ENCODE measurements around the gene GPR143.

The GPR143 gene

GRCh38 chrX:9708086-9708485 is 57.6 kb downstream of the GPR143 start:
- no peak for DNase-seq (ENCODE audit: low read depth)

DNA sequence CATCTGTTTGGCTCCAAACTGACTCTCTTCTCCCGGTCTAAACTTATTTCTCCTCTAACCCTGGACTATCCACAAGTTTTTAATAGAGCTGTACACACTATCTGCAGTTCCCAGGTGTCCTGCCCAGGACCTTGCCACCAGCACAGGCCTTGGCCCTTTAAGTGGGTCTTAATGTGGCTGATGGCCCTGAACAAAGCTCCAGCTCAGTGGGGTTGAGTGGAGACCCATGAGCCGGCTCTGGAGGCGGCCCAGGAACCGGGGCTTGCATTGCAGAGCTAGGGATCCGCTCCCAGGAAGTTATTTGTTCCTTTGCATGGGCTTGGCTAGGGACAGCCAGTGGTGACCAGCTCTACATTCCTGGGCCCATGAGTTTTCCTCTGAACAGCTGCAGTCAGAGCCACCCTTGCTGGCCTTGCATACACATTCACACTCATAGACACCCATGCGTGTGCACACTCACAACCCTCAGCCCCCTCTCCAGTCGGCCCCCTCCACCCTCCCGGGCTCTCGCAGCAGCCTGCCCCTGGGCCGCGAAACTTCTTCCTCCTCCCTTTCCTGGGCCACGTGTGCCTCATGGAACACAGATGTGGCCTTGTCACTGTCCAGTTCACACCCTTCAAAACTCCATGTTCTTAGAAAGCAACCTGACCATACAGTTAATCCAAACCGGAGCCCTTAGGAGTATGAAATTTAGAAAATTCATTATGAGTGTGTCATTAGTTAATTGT is 58.2 kb downstream of the GPR143 start:
- no peak for DNase-seq (ENCODE audit: low read depth)

- DNase-seq (ENCODE audit: low read depth): no peak
These were observed 59.2 kb downstream of the GPR143 start for GRCh38 chrX:9706421-9706820.

DNA sequence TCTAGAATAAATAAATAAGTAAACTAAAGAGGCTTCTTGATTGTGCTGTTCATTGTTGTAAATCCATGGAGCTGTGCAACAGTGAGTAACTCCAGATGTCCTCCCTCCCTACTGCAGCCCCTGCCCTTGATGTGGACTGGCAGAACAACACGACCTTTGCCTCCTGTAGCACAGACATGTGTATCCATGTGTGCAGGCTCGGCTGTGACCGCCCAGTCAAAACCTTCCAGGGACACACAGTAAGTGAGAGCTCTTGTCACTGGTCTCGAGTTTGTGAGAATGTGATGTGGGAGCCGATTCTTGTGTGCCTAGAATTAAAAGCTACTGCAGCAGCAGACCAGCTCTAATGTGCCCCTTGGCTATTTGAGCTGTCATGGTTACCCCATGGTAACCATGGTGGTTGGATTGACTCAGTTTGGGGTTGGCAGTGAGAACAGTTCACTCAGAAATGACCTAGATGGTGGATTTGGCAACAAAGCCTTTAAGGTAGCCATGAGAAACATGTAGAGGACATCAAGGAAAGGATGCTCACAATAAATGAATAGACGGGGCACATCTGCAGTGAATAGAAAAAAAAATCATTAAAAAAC is 60.7 kb downstream of the GPR143 start:
- no peak for DNase-seq (ENCODE audit: low read depth)

DNA sequence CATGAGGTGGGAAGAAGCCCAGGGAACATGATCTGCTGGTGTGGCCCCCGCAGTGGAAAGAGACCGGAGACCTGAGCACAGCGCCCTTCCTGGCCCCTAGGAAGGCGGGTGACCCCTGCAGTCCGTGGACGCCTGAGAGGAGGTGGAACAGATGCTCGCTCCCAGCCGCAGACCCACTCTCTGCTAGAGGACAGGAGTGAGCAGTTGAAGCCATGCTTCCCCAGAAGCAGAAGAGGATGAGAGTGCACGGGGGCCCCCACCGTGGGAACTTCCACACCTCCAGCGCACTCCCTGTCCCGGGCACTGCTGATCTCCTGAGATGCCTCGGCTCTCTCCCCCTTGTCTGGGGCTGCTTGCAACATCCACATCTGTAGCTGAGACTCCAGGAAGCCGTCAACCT is 62.2 kb downstream of the GPR143 start:
- DNase-seq (ENCODE audit: low read depth): no peak

DNA sequence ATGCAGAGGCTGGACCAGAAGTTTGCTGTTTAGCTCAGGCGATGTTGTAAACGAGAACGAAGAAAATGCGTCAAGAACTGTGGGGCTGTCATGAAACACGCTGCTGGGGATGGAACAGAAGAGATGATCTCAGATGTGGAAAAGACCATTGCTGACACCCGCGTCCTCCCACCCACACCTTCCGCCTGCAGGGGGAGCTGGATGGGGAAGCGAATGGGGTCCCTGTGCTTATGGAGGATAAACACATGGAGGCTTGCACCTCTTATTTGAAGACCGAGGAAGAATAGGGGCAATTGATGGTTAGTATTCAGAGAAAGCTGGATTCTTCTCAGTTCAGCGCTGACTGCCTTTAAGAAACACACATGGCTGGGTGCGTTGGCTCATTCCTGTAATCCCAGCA is 63.9 kb downstream of the GPR143 start:
- DNase-seq (ENCODE audit: low read depth): no peak

- DNase-seq (ENCODE audit: low read depth): no peak
These were observed 65.1 kb downstream of the GPR143 start for GRCh38 chrX:9700555-9700954.

DNA sequence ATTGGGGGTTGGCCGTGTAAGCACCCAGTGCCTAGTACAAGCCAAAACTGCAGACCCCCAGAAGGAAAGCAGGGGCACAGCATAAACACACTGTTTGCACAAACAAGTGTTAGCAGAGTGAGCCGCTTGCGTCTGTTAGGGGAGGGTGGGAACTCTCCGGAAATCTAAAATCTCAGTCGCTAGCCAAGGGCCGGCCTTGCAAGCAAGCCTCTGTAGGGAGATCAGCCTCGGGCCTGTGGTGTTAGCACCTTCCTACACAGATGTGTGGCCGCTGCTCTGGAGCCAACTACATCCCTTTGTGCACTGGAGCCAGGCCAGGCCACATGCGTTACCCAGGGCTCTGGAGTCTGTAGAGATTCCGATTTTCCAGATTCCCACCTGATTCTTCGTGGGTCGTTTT is 67.1 kb downstream of the GPR143 start:
- DNase-seq (ENCODE audit: low read depth): no peak

- no peak for DNase-seq (ENCODE audit: low read depth)
These were observed 72.2 kb downstream of the GPR143 start for GRCh38 chrX:9693307-9694001.

GRCh38 chrX:9690046-9690445 is 75.6 kb downstream of the GPR143 start:
- DNase-seq (ENCODE audit: low read depth): no peak

GRCh38 chrX:9688833-9689232 is 76.8 kb downstream of the GPR143 start:
- DNase-seq (ENCODE audit: low read depth): no peak

- no peak for DNase-seq (ENCODE audit: low read depth)
These were observed 77.7 kb downstream of the GPR143 start for GRCh38 chrX:9687899-9688298.

- no peak for DNase-seq (ENCODE audit: low read depth)
These were observed 82.3 kb downstream of the GPR143 start for GRCh38 chrX:9683350-9683749.

- DNase-seq (ENCODE audit: low read depth): no peak
These were observed 82.8 kb downstream of the GPR143 start for GRCh38 chrX:9682861-9683260.

DNA sequence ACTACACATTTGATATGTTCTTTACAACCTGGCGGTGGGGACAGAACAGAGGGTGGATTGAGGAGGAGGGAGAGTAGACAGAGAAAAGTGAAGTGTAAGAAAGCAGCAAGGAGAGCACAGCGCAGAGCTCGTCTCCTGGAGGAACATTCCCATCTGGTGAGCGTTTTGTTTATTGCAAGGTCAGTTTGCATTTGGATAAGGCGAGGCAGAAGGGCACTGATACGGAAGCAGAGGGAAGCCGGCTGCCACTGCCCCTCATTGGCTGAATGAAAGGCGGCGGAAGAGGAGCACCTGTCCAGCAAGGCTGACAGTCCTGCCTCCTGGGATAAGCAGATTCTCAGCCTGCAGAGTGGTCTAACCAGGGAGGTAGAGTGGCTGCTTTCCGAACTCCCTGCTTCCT is 83.2 kb downstream of the GPR143 start:
- no peak for DNase-seq (ENCODE audit: low read depth)

- no peak for DNase-seq (ENCODE audit: low read depth)
These were observed 84.2 kb downstream of the GPR143 start for GRCh38 chrX:9681422-9681821.

- DNase-seq (ENCODE audit: low read depth): no peak
These were observed 84.6 kb downstream of the GPR143 start for GRCh38 chrX:9681011-9681410.

- no peak for DNase-seq (ENCODE audit: low read depth)
These were observed 87.3 kb downstream of the GPR143 start for GRCh38 chrX:9678215-9678965.

- no peak for DNase-seq (ENCODE audit: low read depth)
These were observed 88.4 kb downstream of the GPR143 start for GRCh38 chrX:9677098-9677739.

DNA sequence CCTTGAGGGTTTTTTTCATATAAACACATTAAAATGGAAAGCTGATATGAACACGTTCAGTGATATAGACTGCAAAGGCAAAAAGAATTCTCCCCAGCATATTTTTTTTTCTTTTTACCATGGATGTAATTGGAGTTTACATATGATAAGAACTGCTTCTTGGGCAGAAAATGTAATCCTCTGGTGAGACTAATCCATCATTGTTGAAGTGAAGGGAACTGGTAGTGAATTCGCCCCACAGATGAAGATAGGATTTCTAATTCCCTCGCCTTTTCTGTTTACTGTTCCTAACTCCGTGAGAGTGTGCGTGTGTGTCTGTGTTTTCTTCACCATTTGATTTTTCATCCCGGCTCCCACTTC is 88.9 kb downstream of the GPR143 start:
- no peak for DNase-seq (ENCODE audit: low read depth)

DNA sequence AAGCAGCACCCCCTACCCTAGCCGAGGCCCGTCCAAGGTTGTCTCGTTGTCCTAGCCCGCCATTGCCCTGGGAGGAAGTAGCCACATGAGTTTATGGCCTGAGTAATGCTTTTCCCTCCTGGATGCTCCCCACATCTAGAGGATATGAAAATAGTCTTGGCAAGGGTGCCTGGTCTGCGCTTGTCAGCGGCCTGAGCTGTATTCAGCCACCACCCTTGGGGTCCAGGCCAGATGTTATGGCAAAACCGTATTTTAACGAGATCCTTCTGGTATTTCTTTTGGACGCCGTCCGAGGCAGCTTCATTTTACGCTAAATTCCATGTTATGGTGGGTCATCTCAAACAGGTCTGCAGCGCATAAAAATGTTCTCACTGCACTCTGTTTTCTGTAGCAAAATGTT is 89.3 kb downstream of the GPR143 start:
- no peak for DNase-seq (ENCODE audit: low read depth)

Data from activated T-helper 1 cell treated with Interleukin-2 at 50 U/mL for 16 hours (primary cell).